A673 (cell line): ENCODE results near the gene C1orf115. TPM values are rescaled to one million over a fixed set of nuclear protein-coding genes. Genes with fewer than 3 reads are reported as not detected.

Experiments used
- BruUV-seq: library from RNA; stranded (reverse); fragments of 400-500 nt; replicated peaks from 2 replicates; lab custom pipeline; 2021; lab: Mats Ljungman, UMichigan
- CTCF ChIA-PET: fragments of 300-600 bp; sonication (Branson Sonifier 250); formaldehyde crosslinking; loops from one replicate; lab custom pipeline; 2022; ENCODE audit warnings: antibody characterized with exemption; lab: Charles Lee
- POLR2A ChIA-PET: fragments of 300-600 bp; sonication (Branson Sonifier 250); formaldehyde crosslinking; loops from one replicate; lab custom pipeline; 2022; ENCODE audit warnings: antibody characterized with exemption; ENCODE audit not compliant: low non-redundant PET; lab: Charles Lee
- DNase-seq: peaks from one replicate; pipeline ENCODE4 v3.0.0-alpha.2; 2015; ENCODE audit warnings: low spot score
- H3K27ac ChIP-seq: fragments of 200-600 bp; sonication (generic); 2 replicates; pipeline ENCODE4 v1.5.1; 2016; ENCODE audit warnings: mixed run types, low read depth, mild to moderate bottlenecking, mixed read lengths, antibody characterized with exemption, low read length; ENCODE audit not compliant: poor library complexity, severe bottlenecking
- H3K27me3 ChIP-seq: fragments of 200-600 bp; sonication (generic); replicated peaks from 2 replicates; pipeline ENCODE4 v1.6.1; 2017; ENCODE audit warnings: mixed run types, low read depth, mild to moderate bottlenecking, mixed read lengths, antibody characterized with exemption, low read length; ENCODE audit not compliant: insufficient read depth, poor library complexity
- H3K36me3 ChIP-seq: fragments of 200-600 bp; sonication (generic); 2 replicates; pipeline ENCODE4 v1.6.1; 2016; ENCODE audit warnings: mixed run types, mild to moderate bottlenecking, mixed read lengths, antibody characterized with exemption, low read length; ENCODE audit not compliant: insufficient read depth, poor library complexity, severe bottlenecking
- H3K4me1 ChIP-seq: fragments of 200-600 bp; sonication (generic); 2 replicates; pipeline ENCODE4 v1.6.1; 2017; ENCODE audit warnings: mixed run types, mild to moderate bottlenecking, mixed read lengths, antibody characterized with exemption, low read length; ENCODE audit not compliant: insufficient read depth, poor library complexity, severe bottlenecking
- H3K4me3 ChIP-seq: fragments of 200-600 bp; sonication (generic); 2 replicates; pipeline ENCODE4 v1.5.1; 2016; ENCODE audit warnings: low read depth, mixed run types, mild to moderate bottlenecking, mixed read lengths, low read length; ENCODE audit not compliant: poor library complexity, severe bottlenecking
- H3K9me3 ChIP-seq: fragments of 200-600 bp; sonication (generic); 2 replicates; pipeline ENCODE4 v1.6.1; 2016; ENCODE audit warnings: mixed run types, low read depth, mild to moderate bottlenecking, mixed read lengths, antibody characterized with exemption, low read length; ENCODE audit not compliant: poor library complexity, severe bottlenecking
- CTCF ChIP-seq: fragments of 300-800, 200-600 bp; sonication (generic); conservative IDR thresholded peaks from 2 replicates; pipeline ENCODE4 v1.5.1; 2017; ENCODE audit warnings: low read depth, mild to moderate bottlenecking, antibody characterized with exemption, low read length, moderate library complexity, mixed read lengths
- EZH2 ChIP-seq: fragments of 200-600 bp; sonication (generic); IDR thresholded peaks from 2 replicates; pipeline ENCODE4 v1.6.1; 2017; ENCODE audit warnings: borderline replicate concordance, low read depth, mild to moderate bottlenecking, mixed read lengths, antibody characterized with exemption, low read length; ENCODE audit not compliant: poor library complexity, severe bottlenecking
- intact Hi-C: fragments of 100-400 bp; cut with micrococcal nuclease; formaldehyde crosslinking; loops from one replicate; pipeline ENCODE4 v1.10.0; 2022; ENCODE audit not compliant: unreplicated experiment
- total RNA-seq: library from RNA; stranded (reverse); gene quantifications from 2 replicates; pipeline ENCODE4 v1.2.3, GENCODE V29; 2021

C1orf115 gene
- total RNA-seq, 1 experiment from 2014 or later: 0.11 TPM

DNA sequence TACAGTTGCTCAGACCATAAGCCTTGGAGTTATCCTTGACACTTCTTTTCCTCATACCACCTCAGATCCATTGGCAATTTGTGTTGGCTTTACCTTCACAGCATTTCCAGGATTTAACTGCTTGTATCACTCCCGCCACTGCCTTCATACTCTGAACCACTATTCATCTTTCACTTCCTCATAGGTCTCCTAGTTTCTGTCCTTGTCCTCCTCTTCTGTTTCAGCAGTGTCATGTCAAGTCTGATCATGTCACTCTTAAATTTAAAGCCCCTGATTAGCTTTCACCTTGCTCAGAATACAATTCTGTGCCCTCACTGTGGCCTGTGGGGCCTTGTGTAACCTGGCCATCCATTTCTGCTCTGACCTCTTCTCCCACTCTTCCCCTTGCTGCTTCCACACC, 34.7 kb upstream of the C1orf115 start:
- intact Hi-C loops: no loop called here
- ChIA-PET POLR2A (interaction anchor here (0.6 kb wide), 1 partner anchor 10 kb away, joined by 4 read pairs; no protein-coding TSS in a partner anchor), CTCF (no interaction called here)
- Histone ChIP-seq H3K9me3 (no peaks in the 10 kb centered on the region), H3K4me1 (no peaks in the 10 kb centered on the region), H3K27ac (no peak overlapping the region), H3K36me3 (no peaks in the 10 kb centered on the region), H3K27me3 (no peaks in the 10 kb centered on the region), H3K4me3 (no peak overlapping the region)
- no peak for TF ChIP-seq EZH2
- no peak for TF ChIP-seq CTCF
- DNase-seq: no peak
- no TSS peak for BruUV-seq

- no peaks in the 10 kb centered on the region for H3K27me3 ChIP-seq
- H3K4me1 ChIP-seq: no peaks in the 10 kb centered on the region
- no peak overlapping the region for H3K4me3 ChIP-seq
- TF ChIP-seq EZH2: no peak
- no peak for TF ChIP-seq CTCF
- no peaks in the 10 kb centered on the region for H3K36me3 ChIP-seq
- no peak for DNase-seq
- H3K27ac ChIP-seq: no peak overlapping the region
- no peaks in the 10 kb centered on the region for H3K9me3 ChIP-seq
- no TSS peak for BruUV-seq
- ChIA-PET CTCF (no interaction called here), POLR2A (no interaction called here)
- intact Hi-C loops: no loop called here
These were observed 34.0 kb upstream of the C1orf115 start for GRCh38 chr1:220655961-220656740.

DNA sequence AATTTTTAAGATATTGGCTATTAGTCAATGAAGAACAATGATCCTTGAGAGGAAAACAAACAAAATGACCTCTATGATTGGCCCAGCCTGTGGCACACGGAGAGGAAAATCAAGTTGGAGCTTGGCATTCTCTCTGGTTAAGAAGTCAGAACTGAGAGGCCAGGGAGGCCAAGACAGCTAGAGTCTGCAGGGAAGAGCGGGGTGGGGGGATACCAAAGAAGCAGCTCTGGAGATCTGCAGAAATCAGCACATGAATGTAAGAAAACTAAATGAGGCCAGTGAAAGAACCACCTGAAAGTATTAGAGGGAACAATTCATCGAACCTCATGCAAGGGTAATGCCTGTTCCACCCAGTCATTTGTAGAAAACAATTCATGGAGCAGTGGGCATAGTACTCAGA, 23.8 kb upstream of the C1orf115 start:
- no peaks in the 10 kb centered on the region for H3K27me3 ChIP-seq
- no peak overlapping the region for H3K4me3 ChIP-seq
- H3K4me1 ChIP-seq: no peaks in the 10 kb centered on the region
- H3K9me3 ChIP-seq: no peaks in the 10 kb centered on the region
- intact Hi-C loops: no loop called here
- no peak overlapping the region for H3K27ac ChIP-seq
- no TSS peak for BruUV-seq
- no peaks in the 10 kb centered on the region for H3K36me3 ChIP-seq
- ChIA-PET POLR2A (no interaction called here), CTCF (no interaction called here)
- no peak for TF ChIP-seq CTCF
- TF ChIP-seq EZH2: no peak
- no peak for DNase-seq
